WTC11 (cell line): Measurements from ENCODE around the gene SPTAN1. TPM values are rescaled to one million over a fixed set of nuclear protein-coding genes. Genes with fewer than 3 reads are reported as not detected.

Experiments
- AR ChIP-seq: fragments of 250-450 bp; sonication (Bioruptor Pico); IDR thresholded peaks from 2 replicates; pipeline ENCODE4 v1.9.0; 2021; ENCODE audit warnings: mild to moderate bottlenecking
- CREB1 ChIP-seq: sonication (generic); formaldehyde crosslinking; IDR thresholded peaks from 2 replicates; pipeline ENCODE4 v1.8.0; 2023; ENCODE audit warnings: mild to moderate bottlenecking, missing genetic modification reagents
- ELF4 ChIP-seq: sonication (generic); formaldehyde crosslinking; IDR thresholded peaks from 2 replicates; pipeline ENCODE4 v1.8.1; 2022; ENCODE audit warnings: low read depth, mild to moderate bottlenecking, moderate library complexity, missing genetic modification reagents
- ERG ChIP-seq: fragments of 250-450 bp; sonication (Bioruptor Pico); IDR thresholded peaks from 2 replicates; pipeline ENCODE4 v1.8.0; 2021; ENCODE audit warnings: mild to moderate bottlenecking
- FOXJ3 ChIP-seq: sonication (generic); formaldehyde crosslinking; IDR thresholded peaks from 2 replicates; pipeline ENCODE4 v1.9.0; 2021; ENCODE audit warnings: missing genetic modification reagents, mild to moderate bottlenecking, borderline replicate concordance
- GRHL2 ChIP-seq: fragments of 250-450 bp; sonication (Bioruptor Pico); IDR thresholded peaks from 2 replicates; pipeline ENCODE4 v1.8.0; 2022; ENCODE audit warnings: mild to moderate bottlenecking, moderate library complexity; ENCODE audit not compliant: insufficient replicate concordance, severe bottlenecking
- MAX ChIP-seq: sonication (generic); formaldehyde crosslinking; IDR thresholded peaks from 2 replicates; pipeline ENCODE4 v1.8.0; 2022; ENCODE audit warnings: mild to moderate bottlenecking, missing genetic modification reagents
- MLX ChIP-seq: sonication (generic); formaldehyde crosslinking; IDR thresholded peaks from 2 replicates; pipeline ENCODE4 v1.8.1; 2023; ENCODE audit warnings: mild to moderate bottlenecking, missing genetic modification reagents, moderate library complexity
- PRRX2 ChIP-seq: fragments of 250-450 bp; sonication (Bioruptor Pico); IDR thresholded peaks from 2 replicates; pipeline ENCODE4 v1.8.0; 2021; ENCODE audit warnings: mild to moderate bottlenecking
- RORB ChIP-seq: fragments of 250-450 bp; sonication (Bioruptor Pico); IDR thresholded peaks from 2 replicates; pipeline ENCODE4 v1.9.0; 2021; ENCODE audit warnings: mild to moderate bottlenecking
- TEAD4 ChIP-seq: sonication (generic); formaldehyde crosslinking; IDR thresholded peaks from 2 replicates; pipeline ENCODE4 v1.8.0; 2022; ENCODE audit warnings: mild to moderate bottlenecking, missing genetic modification reagents
- ZBTB21 ChIP-seq: sonication (generic); formaldehyde crosslinking; IDR thresholded peaks from 2 replicates; pipeline ENCODE4 v1.8.1; 2023; ENCODE audit warnings: mild to moderate bottlenecking, missing genetic modification reagents, borderline replicate concordance
- ZBTB43 ChIP-seq: sonication (generic); formaldehyde crosslinking; IDR thresholded peaks from 2 replicates; pipeline ENCODE4 v1.8.1; 2023; ENCODE audit warnings: mild to moderate bottlenecking, missing genetic modification reagents
- ZNF281 ChIP-seq: sonication (generic); formaldehyde crosslinking; IDR thresholded peaks from 2 replicates; pipeline ENCODE4 v1.8.0; 2023; ENCODE audit warnings: mild to moderate bottlenecking, missing genetic modification reagents
- ZNF532 ChIP-seq: fragments of 250-450 bp; sonication (Bioruptor Pico); IDR thresholded peaks from 2 replicates; pipeline ENCODE4 v1.9.0; 2021; ENCODE audit warnings: mild to moderate bottlenecking, borderline replicate concordance
- total RNA-seq: library from RNA; stranded (reverse); gene quantifications from 3 replicates; pipeline ENCODE4 v1.2.3, GENCODE V29; 2021

SPTAN1 gene
- total RNA-seq, 1 experiment from 2014 or later, result 255 TPM

GRCh38 chr9:128635266-128636023 lies 83.1 kb downstream of the SPTAN1 start (continued):
- TF ChIP-seq PRRX2 (CRISPR knock-in tag) (no peak), ERG (CRISPR knock-in tag) (no peak), ZNF532 (CRISPR knock-in tag) (no peak), TEAD4 (CRISPR knock-in tag) (no peak), MLX (CRISPR knock-in tag) (0 out of 2 replicates have a peak, but pooled peaks have one; percentile 49), RORB (CRISPR knock-in tag) (no peak), ELF4 (CRISPR knock-in tag) (no peak), ZNF281 (no peak), CREB1 (CRISPR knock-in tag) (no peak), AR (no peak), MAX (CRISPR knock-in tag) (0 out of 2 replicates have a peak, but pooled peaks have one; percentile 20), GRHL2 (CRISPR knock-in tag) (no peak), ZBTB43 (CRISPR knock-in tag) (no peak), FOXJ3 (CRISPR knock-in tag) (no peak), ZBTB21 (CRISPR knock-in tag) (no peak)
